Measurements from ENCODE around the gene PDCD4.

Gene PDCD4

GRCh38 chr10:110892602-110893288 is 21.0 kb downstream of the PDCD4 start:
- no peak for DNase-seq
- peaks cover 24 to 72% (median 33%) of the 10 kb centered on the region in 4 experiments for H3K36me3 ChIP-seq (ENCODE audit: control insufficient read depth in 4 of 4, insufficient read depth in 4 of 4, low read length in 3 of 4)
- no CpG with 5 or more reads among the region's 3 CpGs for WGBS (ENCODE audit: insufficient coverage)
- no peak overlapping the region for H3K27ac ChIP-seq (ENCODE audit: insufficient read depth in 1 of 2, low read depth in 1 of 2, low read length in 2 of 2, poor library complexity in 1 of 2, severe bottlenecking in 2 of 2)
- POLR2A ChIA-PET, result no interaction called here
- no peaks in the 10 kb centered on the region for H3K4me1 ChIP-seq (ENCODE audit: control extremely low read depth in 1 of 4, control insufficient read depth in 4 of 4, insufficient read depth in 4 of 4, low read length in 3 of 4)
- CTCF ChIA-PET, result interaction anchor here (0.5 to 5.3 kb wide), 14 partner anchors 10 to 282 kb away, joined by 3 to 32 read pairs (median 4); no protein-coding TSS in a partner anchor
- no peaks in the 10 kb centered on the region for H3K27me3 ChIP-seq (replicated peaks in 2 of 5; ENCODE audit: control insufficient read depth in 4 of 5, insufficient read depth in 5 of 5, low read length in 4 of 5)
- no peaks in the 10 kb centered on the region for H3K9me3 ChIP-seq (ENCODE audit: control extremely low read depth in 1 of 5, control insufficient read depth in 4 of 5, insufficient read depth in 2 of 5, low read depth in 1 of 5, low read length in 4 of 5)
- H3K4me3 ChIP-seq (ENCODE audit: control insufficient read depth in 1 of 7, extremely low read depth in 1 of 7, insufficient read depth in 4 of 7, low read depth in 2 of 7, low read length in 6 of 7), result no peak overlapping the region

- H3K9me3 ChIP-seq (ENCODE audit: control extremely low read depth in 1 of 5, control insufficient read depth in 4 of 5, insufficient read depth in 2 of 5, low read depth in 1 of 5, low read length in 4 of 5), result no peaks in the 10 kb centered on the region
- H3K4me1 ChIP-seq (ENCODE audit: control extremely low read depth in 1 of 4, control insufficient read depth in 4 of 4, insufficient read depth in 4 of 4, low read length in 3 of 4), result no peaks in the 10 kb centered on the region
- peak; percentile 58 to 83 (median 78) for DNase-seq
- H3K36me3 ChIP-seq (ENCODE audit: control insufficient read depth in 4 of 4, insufficient read depth in 4 of 4, low read length in 3 of 4), result peaks cover 26 to 76% (median 31%) of the 10 kb centered on the region in 4 experiments
- no peak overlapping the region for H3K27ac ChIP-seq (ENCODE audit: insufficient read depth in 1 of 2, low read depth in 1 of 2, low read length in 2 of 2, poor library complexity in 1 of 2, severe bottlenecking in 2 of 2)
- no peak overlapping the region for H3K4me3 ChIP-seq (ENCODE audit: control insufficient read depth in 1 of 7, extremely low read depth in 1 of 7, insufficient read depth in 4 of 7, low read depth in 2 of 7, low read length in 6 of 7)
- WGBS (ENCODE audit: insufficient coverage), result no CpG with 5 or more reads among the region's 4 CpGs
- ChIA-PET CTCF (interaction anchor here (0.6 to 5.3 kb wide), 17 partner anchors 10 to 171 kb away, joined by 3 to 32 read pairs (median 4); partner anchors contain the start of gene PDCD4), POLR2A (no interaction called here)
- no peaks in the 10 kb centered on the region for H3K27me3 ChIP-seq (replicated peaks in 2 of 5; ENCODE audit: control insufficient read depth in 4 of 5, insufficient read depth in 5 of 5, low read length in 4 of 5)
Observed at GRCh38 chr10:110893559-110894179, 21.9 kb downstream of the PDCD4 start.

GRCh38 chr10:110897184-110897583 is 25.5 kb downstream of the PDCD4 start:
- H3K27me3 ChIP-seq (replicated peaks in 2 of 5; ENCODE audit: control insufficient read depth in 4 of 5, insufficient read depth in 5 of 5, low read length in 4 of 5), result no peaks in the 10 kb centered on the region
- H3K36me3 ChIP-seq (ENCODE audit: control insufficient read depth in 4 of 4, insufficient read depth in 4 of 4, low read length in 3 of 4), result peaks cover 25 to 73% (median 34%) of the 10 kb centered on the region in 4 experiments
- H3K9me3 ChIP-seq (ENCODE audit: control extremely low read depth in 1 of 5, control insufficient read depth in 4 of 5, insufficient read depth in 2 of 5, low read depth in 1 of 5, low read length in 4 of 5), result no peaks in the 10 kb centered on the region
- ChIA-PET CTCF (interaction anchor here (0.9 to 3.7 kb wide), 12 partner anchors 9 to 297 kb away, joined by 3 to 22 read pairs (median 6); no protein-coding TSS in a partner anchor), POLR2A (no interaction called here)
- DNase-seq, result no peak
- H3K4me3 ChIP-seq (ENCODE audit: control insufficient read depth in 1 of 7, extremely low read depth in 1 of 7, insufficient read depth in 4 of 7, low read depth in 2 of 7, low read length in 6 of 7), result no peak overlapping the region
- H3K27ac ChIP-seq (ENCODE audit: insufficient read depth in 1 of 2, low read depth in 1 of 2, low read length in 2 of 2, poor library complexity in 1 of 2, severe bottlenecking in 2 of 2), result no peak overlapping the region
- WGBS (ENCODE audit: insufficient coverage), result no CpG with 5 or more reads among the region's 1 CpG
- H3K4me1 ChIP-seq (ENCODE audit: control extremely low read depth in 1 of 4, control insufficient read depth in 4 of 4, insufficient read depth in 4 of 4, low read length in 3 of 4), result no peaks in the 10 kb centered on the region

- H3K9me3 ChIP-seq (ENCODE audit: control extremely low read depth in 1 of 5, control insufficient read depth in 4 of 5, insufficient read depth in 2 of 5, low read depth in 1 of 5, low read length in 4 of 5), result no peaks in the 10 kb centered on the region
- DNase-seq, result no peak
- no peak overlapping the region for H3K27ac ChIP-seq (ENCODE audit: insufficient read depth in 1 of 2, low read depth in 1 of 2, low read length in 2 of 2, poor library complexity in 1 of 2, severe bottlenecking in 2 of 2)
- no peak overlapping the region for H3K4me3 ChIP-seq (ENCODE audit: control insufficient read depth in 1 of 7, extremely low read depth in 1 of 7, insufficient read depth in 4 of 7, low read depth in 2 of 7, low read length in 6 of 7)
- ChIA-PET POLR2A (interaction anchor here (0.7 kb wide), 1 partner anchor 8 kb away, joined by 3 read pairs; no protein-coding TSS in a partner anchor), CTCF (interaction anchor here (0.9 to 3.7 kb wide), 5 partner anchors 12 to 298 kb away, joined by 3 to 22 read pairs (median 4); no protein-coding TSS in a partner anchor)
- H3K27me3 ChIP-seq (replicated peaks in 2 of 5; ENCODE audit: control insufficient read depth in 4 of 5, insufficient read depth in 5 of 5, low read length in 4 of 5), result no peaks in the 10 kb centered on the region
- H3K4me1 ChIP-seq (ENCODE audit: control extremely low read depth in 1 of 4, control insufficient read depth in 4 of 4, insufficient read depth in 4 of 4, low read length in 3 of 4), result no peaks in the 10 kb centered on the region
- H3K36me3 ChIP-seq (ENCODE audit: control insufficient read depth in 4 of 4, insufficient read depth in 4 of 4, low read length in 3 of 4), result peaks cover 25 to 67% (median 34%) of the 10 kb centered on the region in 4 experiments
Observed at GRCh38 chr10:110898391-110898790, 26.7 kb downstream of the PDCD4 start.

- Histone ChIP-seq H3K27ac (ENCODE audit: insufficient read depth in 1 of 2, low read depth in 1 of 2, low read length in 2 of 2, poor library complexity in 1 of 2, severe bottlenecking in 2 of 2) (no peak overlapping the region), H3K4me3 (ENCODE audit: control insufficient read depth in 1 of 7, extremely low read depth in 1 of 7, insufficient read depth in 4 of 7, low read depth in 2 of 7, low read length in 6 of 7) (no peak overlapping the region), H3K9me3 (ENCODE audit: control extremely low read depth in 1 of 5, control insufficient read depth in 4 of 5, insufficient read depth in 2 of 5, low read depth in 1 of 5, low read length in 4 of 5) (no peaks in the 10 kb centered on the region), H3K4me1 (ENCODE audit: control extremely low read depth in 1 of 4, control insufficient read depth in 4 of 4, insufficient read depth in 4 of 4, low read length in 3 of 4) (no peaks in the 10 kb centered on the region), H3K36me3 (ENCODE audit: control insufficient read depth in 4 of 4, insufficient read depth in 4 of 4, low read length in 3 of 4) (peaks cover 18 to 52% (median 28%) of the 10 kb centered on the region in 4 experiments), H3K27me3 (replicated peaks in 2 of 5; ENCODE audit: control insufficient read depth in 4 of 5, insufficient read depth in 5 of 5, low read length in 4 of 5) (no peaks in the 10 kb centered on the region)
- WGBS (ENCODE audit: insufficient coverage), result 100% methylated on average over 2 of the region's 2 CpGs
- DNase-seq, result no peak
- ChIA-PET CTCF (interaction anchor here (1.3 to 2.0 kb wide), 3 partner anchors 9 to 156 kb away, joined by 3 to 6 read pairs (median 3); no protein-coding TSS in a partner anchor), POLR2A (interaction anchor here (0.6 to 1.0 kb wide), 2 partner anchors 18 to 300 kb away, joined by 3 read pairs; partner anchors contain the start of gene SHOC2)
Observed at GRCh38 chr10:110900983-110901382, 29.3 kb downstream of the PDCD4 start.

GRCh38 chr10:110901954-110902819 is 30.5 kb downstream of the PDCD4 start:
- Histone ChIP-seq H3K9me3 (ENCODE audit: control extremely low read depth in 1 of 5, control insufficient read depth in 4 of 5, insufficient read depth in 2 of 5, low read depth in 1 of 5, low read length in 4 of 5) (no peaks in the 10 kb centered on the region), H3K4me3 (ENCODE audit: control insufficient read depth in 1 of 7, extremely low read depth in 1 of 7, insufficient read depth in 4 of 7, low read depth in 2 of 7, low read length in 6 of 7) (no peak overlapping the region), H3K36me3 (ENCODE audit: control insufficient read depth in 4 of 4, insufficient read depth in 4 of 4, low read length in 3 of 4) (peaks cover 11 to 44% (median 21%) of the 10 kb centered on the region in 4 experiments), H3K27ac (ENCODE audit: insufficient read depth in 1 of 2, low read depth in 1 of 2, low read length in 2 of 2, poor library complexity in 1 of 2, severe bottlenecking in 2 of 2) (no peak overlapping the region), H3K27me3 (replicated peaks in 2 of 5; ENCODE audit: control insufficient read depth in 4 of 5, insufficient read depth in 5 of 5, low read length in 4 of 5) (no peaks in the 10 kb centered on the region), H3K4me1 (ENCODE audit: control extremely low read depth in 1 of 4, control insufficient read depth in 4 of 4, insufficient read depth in 4 of 4, low read length in 3 of 4) (no peaks in the 10 kb centered on the region)
- 90% methylated on average over 5 of the region's 7 CpGs for WGBS (ENCODE audit: insufficient coverage)
- ChIA-PET POLR2A (interaction anchor here (0.7 to 1.1 kb wide), 3 partner anchors 11 to 212 kb away, joined by 3 read pairs; partner anchors contain the start of gene SHOC2), CTCF (interaction anchor here (1.3 to 2.0 kb wide), 4 partner anchors 11 to 294 kb away, joined by 3 to 7 read pairs (median 4); no protein-coding TSS in a partner anchor)
- DNase-seq, result peak in 1 of 3 donors; percentile 13
